GM23338 (cell line): ENCODE data around the gene ENPP7. TPM values are rescaled to one million over a fixed set of nuclear protein-coding genes. Genes with fewer than 3 reads are reported as not detected.

Experiments
- ATAC-seq: fragments of 200-7000 bp; cut with Tn5 transposase; 3 replicates; pipeline ENCODE4 v1.9.1; 2020
- DNase-seq: peaks from one replicate; pipeline ENCODE4 v3.0.0-alpha.2; 2015; ENCODE audit warnings: low spot score
- H2AFZ ChIP-seq: fragments of 200-600 bp; sonication (generic); 2 replicates; pipeline ENCODE4 v1.8.0; 2016; ENCODE audit warnings: antibody characterized with exemption, mild to moderate bottlenecking, moderate library complexity
- H3F3A ChIP-seq: fragments of 200-600 bp; sonication (generic); replicated peaks from 2 replicates; pipeline ENCODE4 v1.8.0; 2017; ENCODE audit warnings: antibody characterized with exemption, mixed run types, low read depth
- H3K27ac ChIP-seq: fragments of 200-600 bp; sonication (generic); 2 replicates; pipeline ENCODE4 v1.6.1; 2016; ENCODE audit warnings: low read depth
- H3K27me3 ChIP-seq: fragments of 200-600 bp; sonication (generic); 2 replicates; pipeline ENCODE4 v1.8.0; 2016; ENCODE audit warnings: mild to moderate bottlenecking, mixed run types, moderate library complexity; ENCODE audit not compliant: insufficient read depth
- H3K36me3 ChIP-seq: fragments of 200-600 bp; sonication (generic); 2 replicates; pipeline ENCODE4 v1.8.0; 2016; ENCODE audit warnings: mild to moderate bottlenecking; ENCODE audit not compliant: insufficient read depth
- H3K4me1 ChIP-seq: fragments of 200-600 bp; sonication (generic); 2 replicates; pipeline ENCODE4 v1.8.0; 2016; ENCODE audit warnings: mild to moderate bottlenecking, moderate library complexity; ENCODE audit not compliant: insufficient read depth
- H3K4me2 ChIP-seq: fragments of 200-600 bp; sonication (generic); 2 replicates; pipeline ENCODE4 v1.7.1; 2017; ENCODE audit warnings: mixed run types
- H3K4me3 ChIP-seq: fragments of 200-600 bp; sonication (generic); 2 replicates; pipeline ENCODE4 v1.6.1; 2016; ENCODE audit warnings: mixed run types
- H3K79me2 ChIP-seq: fragments of 200-600 bp; sonication (generic); replicated peaks from 2 replicates; pipeline ENCODE4 v1.8.0; 2017; ENCODE audit warnings: mild to moderate bottlenecking; ENCODE audit not compliant: insufficient read depth
- H3K9me2 ChIP-seq: fragments of 200-600 bp; sonication (generic); 2 replicates; pipeline ENCODE4 v1.8.0; 2017; ENCODE audit not compliant: insufficient read depth
- H4K20me1 ChIP-seq: fragments of 200-600 bp; sonication (generic); replicated peaks from 2 replicates; pipeline ENCODE4 v1.8.0; 2017; ENCODE audit warnings: mild to moderate bottlenecking; ENCODE audit not compliant: insufficient read depth
- H3K27ac Mint-ChIP-seq: 2 replicates; pipeline ENCODE4 v1.8.0; 2020; ENCODE audit warnings: inconsistent platforms, mild to moderate bottlenecking, moderate library complexity, mixed read lengths
- H3K27me3 Mint-ChIP-seq: 3 replicates; pipeline ENCODE4 v1.8.0; 2022; ENCODE audit warnings: low read depth, mild to moderate bottlenecking, moderate library complexity, mixed read lengths, inconsistent platforms; ENCODE audit not compliant: insufficient read depth, poor library complexity
- H3K36me3 Mint-ChIP-seq: 3 replicates; pipeline ENCODE4 v1.8.0; 2021; ENCODE audit warnings: low read depth, mild to moderate bottlenecking, inconsistent platforms, moderate library complexity, mixed read lengths
- H3K4me1 Mint-ChIP-seq: 3 replicates; pipeline ENCODE4 v1.8.0; 2020; ENCODE audit warnings: mild to moderate bottlenecking, inconsistent platforms, mixed read lengths
- H3K4me3 Mint-ChIP-seq: 3 replicates; pipeline ENCODE4 v1.8.0; 2021; ENCODE audit warnings: moderate library complexity, mild to moderate bottlenecking, inconsistent platforms, mixed read lengths
- H3K9me3 Mint-ChIP-seq: 3 replicates; pipeline ENCODE4 v1.8.0; 2020; ENCODE audit warnings: moderate library complexity, mild to moderate bottlenecking, inconsistent platforms, mixed read lengths
- CTCF ChIP-seq, 2 experiments: fragments of 200-600 bp in 1 of 2; sonication (generic) in 1 of 2; conservative IDR thresholded peaks; 2 replicates each; pipeline versions ENCODE4 v1.5.1 to v1.6.1; 2016 to 2017; ENCODE audit warnings: antibody characterized with exemption in 2 of 2, low read depth in 2 of 2, mild to moderate bottlenecking in 2 of 2, moderate library complexity in 1 of 2
- ETS1 ChIP-seq: IDR thresholded peaks from 2 replicates; pipeline ENCODE4 v1.6.1; 2016; ENCODE audit warnings: antibody characterized with exemption
- EZH2 ChIP-seq: fragments of 200-600 bp; sonication (generic); IDR thresholded peaks from one replicate; pipeline ENCODE4 v1.8.0; 2017; ENCODE audit warnings: antibody characterized with exemption, mild to moderate bottlenecking, low read depth; ENCODE audit not compliant: unreplicated experiment
- EZH2phosphoT487 ChIP-seq: fragments of 200-600 bp; sonication (generic); IDR thresholded peaks from one replicate; pipeline ENCODE4 v1.8.1; 2018; ENCODE audit warnings: antibody characterized with exemption; ENCODE audit not compliant: unreplicated experiment
- JUNB ChIP-seq: IDR thresholded peaks from one replicate; pipeline ENCODE4 v1.6.1; 2016; ENCODE audit warnings: antibody characterized with exemption; ENCODE audit not compliant: unreplicated experiment
- POLR2AphosphoS5 ChIP-seq: IDR thresholded peaks from 2 replicates; pipeline ENCODE4 v1.6.1; 2016; ENCODE audit warnings: antibody characterized with exemption, low read depth
- STAT1 ChIP-seq: IDR thresholded peaks from one replicate; pipeline ENCODE4 v1.6.1; 2016; ENCODE audit warnings: antibody characterized with exemption; ENCODE audit not compliant: unreplicated experiment
- ZNF331 ChIP-seq: fragments of 250-450 bp; sonication (Bioruptor Pico); IDR thresholded peaks from 2 replicates; pipeline ENCODE4 v1.5.0; 2020; ENCODE audit warnings: low read depth, mild to moderate bottlenecking, moderate library complexity
- ZNF462 ChIP-seq: fragments of 250-450 bp; sonication (Bioruptor Pico); IDR thresholded peaks from 2 replicates; pipeline ENCODE4 v1.5.0; 2020; ENCODE audit warnings: mild to moderate bottlenecking, moderate library complexity
- polyA plus RNA-seq: library from polyadenylated mRNA; unstranded; fragments of >200 nt; fragmentation: Nextera tagmentation; extraction: Ambion mirVana; gene quantifications from 2 replicates; pipeline ENCODE4 v1.2.1, GENCODE V29; 2016
- total RNA-seq: library from RNA; depleted of rRNA; stranded (reverse); fragments of >200 nt; shearing (Covaris generic); gene quantifications from 2 replicates; pipeline ENCODE4 v1.2.3, GENCODE V29; 2014

ENPP7 gene
- total and polyA plus RNA-seq, 2 experiments from 2014 or later, result not detected

DNA sequence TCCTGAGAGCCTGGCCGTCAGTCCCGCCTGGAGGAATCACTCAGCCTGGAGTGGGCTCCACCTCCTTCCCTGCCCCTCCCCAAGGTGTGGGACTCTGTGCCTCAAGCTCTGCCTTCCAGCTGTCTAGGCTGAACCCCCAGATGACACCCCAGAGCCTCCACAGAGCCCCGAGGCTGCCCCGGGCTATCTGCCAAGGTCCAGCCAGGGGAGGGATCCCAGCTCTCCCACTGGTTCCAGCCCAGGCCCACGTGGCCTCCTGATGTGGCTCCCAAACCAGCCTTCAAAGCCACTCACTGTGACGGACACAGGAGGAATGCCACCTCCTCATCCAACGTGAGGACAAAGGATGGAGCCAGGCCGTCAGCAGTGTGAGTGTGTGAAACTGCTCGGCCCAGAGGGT is 45.6 kb upstream of the ENPP7 start:
- TF ChIP-seq POLR2AphosphoS5 (no peak), CTCF (conservative IDR thresholded peaks at IDR 0.05; ENCODE audit: low read depth in 2 of 2) (no peak), EZH2phosphoT487 (no peak), STAT1 (no peak), JUNB (no peak), EZH2 (no peak), ZNF462 (no peak), ETS1 (no peak), ZNF331 (no peak)
- Histone ChIP-seq H3K4me1 (no peaks in the 10 kb centered on the region; the same call in 1 of the 2 replicates), H3K9me2 (no peaks in the 10 kb centered on the region), H3K27ac (no peak overlapping the region), H4K20me1 (no peaks in the 10 kb centered on the region), H2AFZ (no peak overlapping the region), H3K4me3 (no peak overlapping the region), H3K79me2 (no peaks in the 10 kb centered on the region), H3K27me3 (no peaks in the 10 kb centered on the region), H3F3A (no peaks in the 10 kb centered on the region), H3K36me3 (no peaks in the 10 kb centered on the region), H3K4me2 (no peak overlapping the region)
- Mint-ChIP-seq H3K4me3 (no peak overlapping the region), H3K4me1 (peaks cover 8% of the 10 kb centered on the region), H3K27ac (no peak overlapping the region), H3K27me3 (peaks cover 6% of the 10 kb centered on the region), H3K9me3 (no peaks in the 10 kb centered on the region; the same call in 2 of the 3 replicates), H3K36me3 (no peaks in the 10 kb centered on the region)
- DNase-seq, result no peak
- ATAC-seq, result no peak
